Pancreas (tissue), 10 donors: ENCODE measurements around the gene MKX. TPM values are rescaled to one million over a fixed set of nuclear protein-coding genes. Genes with fewer than 3 reads are reported as not detected.

Source experiments
- ATAC-seq, 4 donors: fragments of 200-7000 bp; cut with Tn5 transposase; one replicate each; pipeline versions ENCODE4 v1.8.0 to v1.9.1; 2020; ENCODE audit warnings: mild to moderate bottlenecking in 4 of 4, moderate library complexity in 4 of 4
- DNase-seq, 6 donors: peaks; one replicate each; pipeline ENCODE4 v3.0.0-alpha.2; 2020
- FAIRE-seq: peaks from 2 replicates; lab custom pipeline; 2012; peaks lifted over from hg19 to GRCh38; lab: Jason Lieb, UNC
- H3K27ac ChIP-seq, 4 donors: fragments of 200-600 bp; sonication (generic); 1 replicate in 3 of 4; 2 replicates in 1 of 4; pipeline versions ENCODE4 v1.5.0 to v1.8.0; 2020
- H3K27me3 ChIP-seq, 4 donors: fragments of 200-600 bp; one replicate each; pipeline ENCODE4 v1.8.0; 2021
- H3K36me3 ChIP-seq, 3 donors: fragments of 200-600 bp; sonication (generic) in 1 of 3; one replicate each; pipeline versions ENCODE4 v1.5.0 to v1.8.0; 2020 to 2021
- H3K4me1 ChIP-seq, 3 donors: fragments of 200-600 bp; one replicate each; pipeline ENCODE4 v1.8.0; 2021
- H3K4me3 ChIP-seq, 4 donors: fragments of 200-600 bp; sonication (generic) in 2 of 4; one replicate each; pipeline versions ENCODE4 v1.5.0 to v1.8.0; 2020 to 2021
- H3K9me3 ChIP-seq, 4 donors: fragments of 200-600 bp; one replicate each; pipeline ENCODE4 v1.8.0; 2021
- WGBS, 2 donors: extraction: QIAGEN DNeasy Blood & Tissue Kit; methylation state at CpG; one replicate each; pipeline ENCODE4 v1.1.7; 2013; 5-methylcytosine and 5-hydroxymethylcytosine counted together
- intact Hi-C, 3 donors: fragments of 100-400 bp; cut with DNase I; formaldehyde crosslinking; loops; one replicate each; pipeline versions ENCODE4 v1.11.1 to v1.14.2; 2022
- polyA plus RNA-seq, 2 donors: library from polyadenylated mRNA; stranded (reverse); fragments of 200-250 nt; gene quantifications; one replicate each; pipeline ENCODE4 v1.2.3, GENCODE V29; 2013
- total RNA-seq, 6 donors: library from RNA; stranded (reverse); fragmentation: NEBNext Ultra II Directional in 4 of 6; extraction: Animal tissue kit (Norgen Biotek cat#: 25700) in 4 of 6; gene quantifications; one replicate each; pipeline versions ENCODE4 v1.2.1 to v1.2.4, GENCODE V29; 2021 to 2023
- TF ChIP-seq, protein P1 (sequence below), 4 donors: fragments of 200-600 bp; sonication (generic) in 3 of 4; IDR thresholded peaks; one replicate each; pipeline versions ENCODE4 v1.5.0 to v1.8.0; 2021; ENCODE audit warnings: antibody characterized with exemption in 4 of 4
- donor health status: healthy with polysubstance abuse.
- donor health status: DM: no; HTN: no; CAD: no; lungs with moderate emphysema.
- donor health status: DM: no; HTN: no; CAD: no.
- donor health status: control.
- donor health status: control.
- donor health status: Bipolar disorder and iron deficiency.
- donor health status: DM: yes; HTN: yes; CAD: no.
- donor health status: DM: no; HTN: no; CAD: no.
- donor health status: DM: no; HTN: no; CAD: no.
- donor health status: DM: yes; HTN: yes; CAD: no.

The MKX gene
- total and polyA plus RNA-seq, 8 donors = 0.05 to 3.9 (median 0.17) TPM

DNA sequence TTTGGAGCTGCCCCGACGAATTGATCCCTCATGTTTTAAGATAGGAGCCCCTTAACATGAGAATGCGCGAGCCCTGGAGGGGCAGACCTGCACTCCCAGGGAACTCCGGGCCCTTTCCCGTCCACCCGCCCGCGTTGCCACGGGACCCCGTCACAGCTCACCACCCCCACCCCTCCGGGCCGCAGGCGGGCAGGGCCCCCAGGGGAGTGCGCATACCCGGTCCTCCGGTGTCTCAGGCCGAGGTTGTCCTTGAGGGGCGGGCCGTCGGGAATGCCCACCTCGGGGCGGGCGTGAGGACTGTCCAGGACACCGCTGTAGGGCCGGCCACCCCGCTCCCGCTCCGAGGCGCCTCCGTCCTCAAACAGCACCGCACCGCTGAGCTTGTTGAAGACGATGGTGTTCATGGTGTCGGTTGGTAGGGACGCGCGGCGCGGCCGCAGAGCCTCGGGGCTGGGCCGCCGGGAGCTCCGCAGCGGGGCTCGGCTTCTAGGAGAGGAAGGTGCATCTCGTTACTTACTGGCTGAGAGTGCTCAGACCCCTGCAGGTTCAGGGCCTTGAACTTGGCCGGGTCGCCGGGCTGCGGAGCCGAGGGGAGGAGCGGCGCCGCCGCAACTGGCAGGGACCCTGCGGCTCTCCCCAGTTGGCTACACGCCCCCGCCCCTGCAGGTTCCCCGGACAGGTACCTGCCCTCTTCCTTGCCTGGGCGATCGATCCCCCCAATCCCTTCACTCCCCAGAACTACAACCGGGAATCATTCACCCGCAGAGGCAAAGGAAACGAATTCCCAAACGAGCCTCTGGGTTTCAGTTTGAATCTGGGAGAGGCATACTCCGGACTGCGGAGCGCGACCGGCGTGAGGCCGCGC, 2.4 kb downstream of the MKX start:
- Histone ChIP-seq H3K27ac (peak overlapping the region in 1 of 4 donors; percentile 67), H3K27me3 (peaks cover 4 to 30% (median 15%) of the 10 kb centered on the region in 4 donors)

DNA sequence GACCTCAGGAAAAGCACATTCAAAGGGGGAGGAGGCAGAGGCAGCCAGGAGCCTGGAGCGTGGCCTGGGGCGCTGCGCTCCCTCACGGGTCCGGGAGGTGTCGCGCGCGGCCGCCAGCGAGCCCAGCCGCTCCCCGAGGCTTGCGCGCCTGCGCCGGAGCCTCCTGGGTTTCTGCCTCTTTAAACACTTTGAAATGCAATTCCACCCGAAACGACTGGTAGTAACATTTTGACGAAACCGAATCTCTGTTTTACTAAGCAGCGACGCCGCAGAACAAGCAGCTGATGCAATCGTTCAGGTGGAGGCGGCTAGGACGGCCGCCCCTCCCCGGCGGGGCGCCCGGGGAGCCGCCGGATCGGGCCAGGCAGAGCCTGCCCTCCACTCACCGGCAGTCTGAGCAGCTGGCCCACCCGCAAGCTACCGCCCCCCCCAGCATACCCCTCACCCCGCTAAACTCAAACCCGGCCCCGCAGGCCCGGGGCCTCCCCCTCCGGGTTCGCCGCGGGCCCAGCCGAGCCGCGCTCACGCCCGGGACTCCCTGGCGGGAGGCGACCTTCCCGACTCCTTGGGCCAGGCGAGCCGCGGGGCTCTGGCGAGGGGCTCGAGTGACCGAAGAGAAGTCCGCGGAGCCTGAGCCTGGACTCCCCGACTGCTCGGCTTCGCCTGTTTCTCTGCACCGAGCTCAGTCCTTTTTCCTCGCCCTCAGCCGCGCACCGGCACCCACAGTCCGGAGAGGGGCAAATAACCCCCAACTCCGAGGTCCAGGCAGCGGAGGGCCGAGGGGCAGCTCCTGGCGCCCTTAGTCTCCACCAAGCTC, 3.2 kb downstream of the MKX start:
- FAIRE-seq = no peak
- ATAC-seq = peak; percentile 91 to 95 (median 92)
- peak; percentile 72 to 93 (median 88) for DNase-seq
- Histone ChIP-seq H3K9me3 (no peaks in the 10 kb centered on the region), H3K36me3 (no peaks in the 10 kb centered on the region), H3K27me3 (peaks cover 4 to 30% (median 8%) of the 10 kb centered on the region in 4 donors), H3K4me3 (peak overlapping the region; percentile 39 to 76 (median 55)), H3K27ac (peak overlapping the region in 2 of 4 donors; percentile 45 to 67), H3K4me1 (peaks cover 4 to 25% (median 8%) of the 10 kb centered on the region in 3 donors)
- WGBS, 2 donors = 1% methylated on average over 60 to 75 of the region's 75 CpGs
- TF ChIP-seq, protein P1, sequence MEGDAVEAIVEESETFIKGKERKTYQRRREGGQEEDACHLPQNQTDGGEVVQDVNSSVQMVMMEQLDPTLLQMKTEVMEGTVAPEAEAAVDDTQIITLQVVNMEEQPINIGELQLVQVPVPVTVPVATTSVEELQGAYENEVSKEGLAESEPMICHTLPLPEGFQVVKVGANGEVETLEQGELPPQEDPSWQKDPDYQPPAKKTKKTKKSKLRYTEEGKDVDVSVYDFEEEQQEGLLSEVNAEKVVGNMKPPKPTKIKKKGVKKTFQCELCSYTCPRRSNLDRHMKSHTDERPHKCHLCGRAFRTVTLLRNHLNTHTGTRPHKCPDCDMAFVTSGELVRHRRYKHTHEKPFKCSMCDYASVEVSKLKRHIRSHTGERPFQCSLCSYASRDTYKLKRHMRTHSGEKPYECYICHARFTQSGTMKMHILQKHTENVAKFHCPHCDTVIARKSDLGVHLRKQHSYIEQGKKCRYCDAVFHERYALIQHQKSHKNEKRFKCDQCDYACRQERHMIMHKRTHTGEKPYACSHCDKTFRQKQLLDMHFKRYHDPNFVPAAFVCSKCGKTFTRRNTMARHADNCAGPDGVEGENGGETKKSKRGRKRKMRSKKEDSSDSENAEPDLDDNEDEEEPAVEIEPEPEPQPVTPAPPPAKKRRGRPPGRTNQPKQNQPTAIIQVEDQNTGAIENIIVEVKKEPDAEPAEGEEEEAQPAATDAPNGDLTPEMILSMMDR (IDR thresholded peaks at IDR 0.05) = peak; percentile 75 to 88 (median 80)
- intact Hi-C loops = loop anchor here in 1 of 3 donors (5.0 to 10.0 kb wide), 2 partner anchors 432 to 500 kb away; no protein-coding TSS in a partner anchor

More for the DNA sequence above, 2.4 kb downstream of the MKX start:
- ATAC-seq (peak; percentile 23 to 43 (median 38)), DNase-seq (peak in 5 of 6 donors; percentile 22 to 87 (median 46)), FAIRE-seq (no peak)
- intact Hi-C loops = loop anchor here in 1 of 3 donors (5.0 to 10.0 kb wide), 2 partner anchors 432 to 499 kb away; no protein-coding TSS in a partner anchor
- H3K9me3 ChIP-seq = no peaks in the 10 kb centered on the region
- TF ChIP-seq, protein P1 (IDR thresholded peaks at IDR 0.05) = no peak
- H3K4me3 ChIP-seq = peak overlapping the region; percentile 39 to 76 (median 55)
- no peaks in the 10 kb centered on the region for H3K36me3 ChIP-seq
- 1% methylated on average over 68 to 75 of the region's 75 CpGs for WGBS, 2 donors
- peaks cover 4 to 25% (median 8%) of the 10 kb centered on the region in 3 donors for H3K4me1 ChIP-seq

DNA sequence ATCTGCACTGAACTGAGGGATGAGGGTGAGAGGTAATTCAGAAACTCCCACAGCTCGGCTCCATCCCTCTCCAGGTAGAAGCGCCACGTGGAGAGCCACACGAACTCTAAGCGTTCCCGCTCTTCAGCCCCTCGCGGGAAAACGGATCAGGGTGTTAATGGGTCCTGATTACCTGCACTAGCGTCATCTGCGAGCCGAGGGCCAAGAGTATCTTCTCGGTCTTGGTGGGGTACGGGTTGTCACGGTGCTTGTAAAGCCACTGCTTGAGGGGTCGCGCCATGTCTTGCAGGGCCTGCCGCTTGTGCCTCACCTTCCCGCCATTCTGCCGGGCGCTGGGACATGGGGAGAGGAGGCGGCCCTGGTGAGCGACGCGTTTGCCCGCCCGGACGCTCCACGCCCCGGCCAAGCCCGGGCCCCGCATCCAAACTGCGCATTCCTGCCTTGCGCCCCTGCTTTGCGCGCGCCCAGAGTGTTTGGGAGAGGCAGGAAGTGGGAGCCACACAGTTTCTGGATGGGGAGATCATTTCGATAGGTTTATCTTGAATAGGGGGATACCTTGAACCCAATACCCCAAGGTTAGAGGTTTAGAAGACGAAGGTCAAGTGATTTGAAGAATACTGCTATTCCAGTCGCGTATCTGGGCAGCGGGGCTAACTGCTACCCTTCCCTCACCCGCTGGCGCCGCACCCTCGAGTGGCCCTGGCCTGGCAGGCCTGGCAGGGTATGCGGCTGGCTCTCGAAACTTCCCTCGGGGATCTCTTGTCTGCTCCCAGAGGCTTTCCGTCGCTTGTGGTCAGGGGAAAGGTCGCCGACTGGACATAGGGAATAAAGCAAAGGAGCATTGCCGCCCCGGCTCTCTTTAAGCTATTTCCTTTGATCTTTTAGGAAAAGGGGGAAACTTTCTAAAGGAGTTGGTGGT, 4.2 kb downstream of the MKX start:
- TF ChIP-seq, protein P1 (IDR thresholded peaks at IDR 0.05) = no peak
- H3K27me3 ChIP-seq = peaks cover 4 to 30% (median 6%) of the 10 kb centered on the region in 4 donors
- ATAC-seq = peak in 2 of 4 donors; percentile 9 to 13

DNA sequence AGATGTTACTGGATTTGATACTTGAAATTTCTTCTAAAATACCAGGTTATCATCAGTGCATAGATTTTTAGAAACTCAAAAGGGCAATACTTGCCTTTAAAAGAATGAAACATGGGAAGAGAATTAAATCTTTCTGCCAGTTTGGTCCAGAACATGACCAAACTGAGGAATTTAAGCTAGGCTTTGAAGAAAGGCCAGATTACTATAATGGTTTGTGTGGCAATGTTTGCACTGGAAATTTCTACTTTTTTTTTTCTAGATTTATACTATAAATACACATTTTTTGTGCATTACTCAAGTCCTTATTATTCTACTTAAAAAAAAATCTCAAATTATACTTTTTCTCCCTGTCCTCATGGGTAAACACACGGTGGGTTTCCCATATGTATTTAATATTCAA, 9.2 kb downstream of the MKX start:
- intact Hi-C loops = no loop called here
- Histone ChIP-seq H3K9me3 (no peaks in the 10 kb centered on the region), H3K4me1 (peaks cover 0 to under 1% (median 0%) of the 10 kb centered on the region in 3 donors), H3K4me3 (no peak overlapping the region), H3K27ac (no peak overlapping the region), H3K36me3 (no peaks in the 10 kb centered on the region), H3K27me3 (peaks cover 0 to 18% (median 3%) of the 10 kb centered on the region in 4 donors)
- TF ChIP-seq, protein P1 (IDR thresholded peaks at IDR 0.05) = no peak
- WGBS, 2 donors = 68 to 80% methylated on average over 1 of the region's 1 CpG
- ATAC-seq (no peak), FAIRE-seq (no peak), DNase-seq (no peak)

More for the DNA sequence above, 4.2 kb downstream of the MKX start:
- Histone ChIP-seq H3K4me1 (peaks cover 4 to 25% (median 8%) of the 10 kb centered on the region in 3 donors), H3K36me3 (no peaks in the 10 kb centered on the region), H3K27ac (no peak overlapping the region), H3K9me3 (no peaks in the 10 kb centered on the region), H3K4me3 (peak overlapping the region in 2 of 4 donors; percentile 61 to 76)
- intact Hi-C loops = loop anchor here in 1 of 3 donors (5.0 to 10.0 kb wide), 2 partner anchors 433 to 501 kb away; no protein-coding TSS in a partner anchor
- no peak for FAIRE-seq
- WGBS, 2 donors = 17 to 21% methylated on average over 52 to 55 of the region's 55 CpGs
- DNase-seq = peak in 4 of 6 donors; percentile 20 to 70 (median 47)
